CD4-positive, alpha-beta T cell (primary cell): Measurements from ENCODE around the gene MTOR. TPM values are rescaled to one million over a fixed set of nuclear protein-coding genes. Genes with fewer than 3 reads are reported as not detected.

Experiments
- ATAC-seq: fragments of 200-7000 bp; cut with Tn5 transposase; one replicate; pipeline ENCODE4 v1.10.0; 2022; ENCODE audit warnings: mild to moderate bottlenecking; ENCODE audit not compliant: poor library complexity
- CTCF ChIA-PET: fragments of 350-600 bp; sonication (Branson Sonifier 250); formaldehyde crosslinking; loops from one replicate; lab custom pipeline; 2021; ENCODE audit warnings: antibody characterized with exemption, inconsistent platforms; lab: Charles Lee
- POLR2A ChIA-PET: fragments of 350-600 bp; sonication (Branson Sonifier 250); formaldehyde crosslinking; loops from one replicate; lab custom pipeline; 2021; ENCODE audit warnings: antibody characterized with exemption, inconsistent platforms; lab: Charles Lee
- DNase-seq, 14 experiments: peaks; one replicate each; pipeline ENCODE4 v3.0.0-alpha.2; 2013 to 2020; ENCODE audit warnings: mixed read lengths in 2 of 14
- H3K27ac ChIP-seq, 2 donors: one replicate each; pipeline versions ENCODE4 v1.5.1 to v1.7.0; 2013; ENCODE audit warnings: low read length in 2 of 2, low read depth in 1 of 2, mild to moderate bottlenecking in 1 of 2
- H3K27me3 ChIP-seq, 2 experiments: 1 replicate in 1 of 2; 2 replicates in 1 of 2; pipeline versions ENCODE4 v1.6.1 to v1.7.0; 2013; ENCODE audit warnings: low read length in 2 of 2, control low read depth in 1 of 2, mild to moderate bottlenecking in 1 of 2, moderate library complexity in 1 of 2; ENCODE audit not compliant: insufficient read depth in 2 of 2, control insufficient read depth in 1 of 2
- H3K36me3 ChIP-seq: one replicate; pipeline ENCODE4 v1.6.1; 2013; ENCODE audit warnings: low read length, control low read depth; ENCODE audit not compliant: insufficient read depth
- H3K4me1 ChIP-seq: one replicate; pipeline ENCODE4 v1.6.1; 2013; ENCODE audit warnings: low read length, control low read depth; ENCODE audit not compliant: insufficient read depth
- H3K4me3 ChIP-seq: one replicate; pipeline ENCODE4 v1.5.1; 2013; ENCODE audit warnings: mild to moderate bottlenecking, low read length, moderate library complexity
- H3K9me3 ChIP-seq, 2 experiments: 1 replicate in 1 of 2; 2 replicates in 1 of 2; pipeline versions ENCODE4 v1.6.1 to v1.7.0; 2013; ENCODE audit warnings: low read length in 2 of 2, mild to moderate bottlenecking in 2 of 2, control low read depth in 1 of 2, moderate library complexity in 1 of 2; ENCODE audit not compliant: control insufficient read depth in 1 of 2, insufficient read depth in 1 of 2
- H3K27ac Mint-ChIP-seq: one replicate; pipeline ENCODE4 v1.8.0; 2020; ENCODE audit warnings: mixed read lengths
- H3K27me3 Mint-ChIP-seq: one replicate; pipeline ENCODE4 v1.8.0; 2021; ENCODE audit warnings: mixed read lengths
- H3K36me3 Mint-ChIP-seq: one replicate; pipeline ENCODE4 v1.8.0; 2021; ENCODE audit warnings: low read depth, mixed read lengths
- H3K4me1 Mint-ChIP-seq: one replicate; pipeline ENCODE4 v1.8.0; 2021; ENCODE audit warnings: low read depth, mixed read lengths
- H3K4me3 Mint-ChIP-seq: one replicate; pipeline ENCODE4 v1.8.0; 2020; ENCODE audit warnings: mild to moderate bottlenecking, mixed read lengths
- H3K9me3 Mint-ChIP-seq: one replicate; pipeline ENCODE4 v1.8.0; 2020; ENCODE audit warnings: mixed read lengths
- intact Hi-C, 2 experiments: fragments of 100-400 bp; cut with DNase I in 1 of 2; cut with micrococcal nuclease in 1 of 2; formaldehyde crosslinking; loops; one replicate each; pipeline versions ENCODE4 v1.15.1 to v1.9.0; 2023 to 2025; cut with DNase I, micrococcal nuclease
- total RNA-seq, 174 experiments: library from RNA in 2 of 174; stranded (reverse) in 2 of 174; gene quantifications; one replicate each; pipeline ENCODE4 v1.2.3 and lab custom pipeline; 2021 to 2026
- TF ChIP-seq, protein P1 (sequence below): fragments of 200-600 bp; IDR thresholded peaks from one replicate; pipeline ENCODE4 v1.8.0; 2022; ENCODE audit warnings: antibody characterized with exemption, mild to moderate bottlenecking

Gene MTOR
- total RNA-seq, 2 experiments from 2014 or later = 27.3 to 28.9 TPM

DNA sequence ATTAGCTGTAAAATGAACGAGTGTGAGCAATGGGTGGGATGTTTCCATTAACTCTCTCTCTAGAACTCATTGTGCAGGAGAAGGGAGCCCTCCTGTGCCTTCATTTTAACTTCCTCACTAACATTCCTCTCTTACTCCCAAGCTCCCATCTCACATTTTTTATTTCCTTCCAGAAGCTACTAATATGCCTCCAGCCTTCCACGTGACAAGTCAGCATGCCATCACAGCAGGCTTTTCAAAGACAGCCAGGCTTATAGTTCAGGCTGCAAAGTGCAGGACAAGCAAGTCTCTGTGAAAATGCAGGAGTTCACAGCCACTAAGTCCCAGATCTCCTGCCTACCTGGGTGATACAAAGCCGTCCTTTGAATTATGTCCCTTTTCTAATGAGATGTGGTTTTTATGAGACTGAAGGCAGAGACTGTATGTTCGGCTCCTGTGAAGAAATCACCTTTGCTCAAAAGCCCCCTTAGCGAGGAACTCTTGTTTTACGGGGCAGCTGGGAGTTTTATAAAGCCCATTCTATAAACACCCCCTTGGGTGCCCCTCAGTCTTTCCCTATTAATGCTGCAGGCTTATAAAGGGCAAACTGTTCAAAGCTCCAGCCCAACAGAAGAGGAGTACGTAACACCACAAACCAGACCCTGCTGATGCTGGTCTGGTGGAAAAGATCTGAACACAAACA, 87.9 kb downstream of the MTOR start:
- ChIA-PET CTCF (no interaction called here), POLR2A (interaction anchor here (1.3 kb wide), 1 partner anchor 9 kb away, joined by 3 read pairs; no protein-coding TSS in a partner anchor)
- Mint-ChIP-seq H3K27me3 (no peaks in the 10 kb centered on the region), H3K36me3 (peaks cover 54% of the 10 kb centered on the region), H3K9me3 (no peaks in the 10 kb centered on the region), H3K4me3 (no peak overlapping the region), H3K27ac (no peak overlapping the region), H3K4me1 (no peaks in the 10 kb centered on the region)
- Histone ChIP-seq H3K36me3 (peaks cover 32% of the 10 kb centered on the region), H3K4me3 (no peak overlapping the region), H3K27me3 (no peaks in the 10 kb centered on the region), H3K27ac (no peak overlapping the region), H3K4me1 (no peaks in the 10 kb centered on the region), H3K9me3 (no peaks in the 10 kb centered on the region)
- intact Hi-C loops = no loop called here
- ATAC-seq (no peak), DNase-seq (no peak)
- TF ChIP-seq, protein P1, sequence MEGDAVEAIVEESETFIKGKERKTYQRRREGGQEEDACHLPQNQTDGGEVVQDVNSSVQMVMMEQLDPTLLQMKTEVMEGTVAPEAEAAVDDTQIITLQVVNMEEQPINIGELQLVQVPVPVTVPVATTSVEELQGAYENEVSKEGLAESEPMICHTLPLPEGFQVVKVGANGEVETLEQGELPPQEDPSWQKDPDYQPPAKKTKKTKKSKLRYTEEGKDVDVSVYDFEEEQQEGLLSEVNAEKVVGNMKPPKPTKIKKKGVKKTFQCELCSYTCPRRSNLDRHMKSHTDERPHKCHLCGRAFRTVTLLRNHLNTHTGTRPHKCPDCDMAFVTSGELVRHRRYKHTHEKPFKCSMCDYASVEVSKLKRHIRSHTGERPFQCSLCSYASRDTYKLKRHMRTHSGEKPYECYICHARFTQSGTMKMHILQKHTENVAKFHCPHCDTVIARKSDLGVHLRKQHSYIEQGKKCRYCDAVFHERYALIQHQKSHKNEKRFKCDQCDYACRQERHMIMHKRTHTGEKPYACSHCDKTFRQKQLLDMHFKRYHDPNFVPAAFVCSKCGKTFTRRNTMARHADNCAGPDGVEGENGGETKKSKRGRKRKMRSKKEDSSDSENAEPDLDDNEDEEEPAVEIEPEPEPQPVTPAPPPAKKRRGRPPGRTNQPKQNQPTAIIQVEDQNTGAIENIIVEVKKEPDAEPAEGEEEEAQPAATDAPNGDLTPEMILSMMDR = no peak

DNA sequence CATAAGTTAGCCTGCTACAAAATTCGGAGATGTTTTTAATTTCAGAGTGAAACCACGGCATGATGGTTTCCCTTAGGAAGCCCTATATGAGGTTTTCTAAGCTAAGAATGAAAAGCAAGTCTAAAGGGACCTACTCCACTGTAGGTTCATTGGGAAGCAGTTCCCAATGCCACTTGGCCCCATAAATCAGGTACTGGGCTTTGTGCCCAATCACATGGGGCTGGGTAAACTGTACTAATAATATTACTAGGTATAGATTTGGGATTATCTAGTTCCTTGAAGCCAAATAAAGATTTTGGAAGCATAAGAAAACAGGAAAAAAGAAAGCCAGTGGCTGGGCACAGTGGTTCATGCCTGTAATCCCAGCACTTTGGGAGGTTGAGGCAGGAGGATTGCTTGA, 92.2 kb downstream of the MTOR start:
- Histone ChIP-seq H3K4me1 (no peaks in the 10 kb centered on the region), H3K36me3 (peaks cover 19% of the 10 kb centered on the region), H3K9me3 (no peaks in the 10 kb centered on the region), H3K27me3 (no peaks in the 10 kb centered on the region), H3K27ac (no peak overlapping the region), H3K4me3 (no peak overlapping the region)
- DNase-seq = no peak
- intact Hi-C loops = no loop called here
- POLR2A ChIA-PET = no interaction called here
- H3K4me1 Mint-ChIP-seq = no peaks in the 10 kb centered on the region
- H3K27ac Mint-ChIP-seq = no peak overlapping the region
- no peaks in the 10 kb centered on the region for H3K9me3 Mint-ChIP-seq
- ATAC-seq = no peak
- H3K36me3 Mint-ChIP-seq = peaks cover 56% of the 10 kb centered on the region
- CTCF ChIA-PET = no interaction called here
- no peaks in the 10 kb centered on the region for H3K27me3 Mint-ChIP-seq
- TF ChIP-seq, protein P1 = no peak
- H3K4me3 Mint-ChIP-seq = no peak overlapping the region

DNA sequence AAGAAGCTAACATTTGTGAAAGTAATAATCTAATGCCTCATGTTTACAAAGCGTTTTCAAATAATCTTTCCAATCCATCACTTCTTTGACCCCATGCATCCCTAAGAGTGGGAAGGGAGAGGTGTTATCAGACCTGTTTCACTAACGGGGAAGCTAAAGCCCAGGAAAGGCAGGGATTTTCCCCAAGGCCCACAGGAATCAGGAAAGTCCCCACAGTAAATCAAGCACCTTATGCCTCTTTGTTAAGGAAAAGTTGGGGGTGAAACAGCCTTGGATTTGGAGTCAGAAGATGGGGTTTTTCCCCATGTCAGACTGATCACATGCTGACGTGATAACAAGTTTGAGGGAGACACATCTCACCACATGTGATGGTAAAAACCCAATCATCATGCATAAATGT, 93.1 kb downstream of the MTOR start:
- Histone ChIP-seq H3K36me3 (peaks cover 14% of the 10 kb centered on the region), H3K27me3 (no peaks in the 10 kb centered on the region), H3K4me3 (no peak overlapping the region), H3K4me1 (no peaks in the 10 kb centered on the region), H3K9me3 (no peaks in the 10 kb centered on the region), H3K27ac (no peak overlapping the region)
- Mint-ChIP-seq H3K36me3 (peaks cover 57% of the 10 kb centered on the region), H3K27ac (no peak overlapping the region), H3K4me1 (no peaks in the 10 kb centered on the region), H3K27me3 (no peaks in the 10 kb centered on the region), H3K9me3 (no peaks in the 10 kb centered on the region), H3K4me3 (no peak overlapping the region)
- TF ChIP-seq, protein P1 = no peak
- intact Hi-C loops = no loop called here
- POLR2A ChIA-PET = interaction anchor here (0.6 kb wide), 1 partner anchor 191 kb away, joined by 3 read pairs; no protein-coding TSS in a partner anchor
- ATAC-seq (no peak), DNase-seq (no peak)
- CTCF ChIA-PET = no interaction called here
